ENCODE results near the gene NUDT22. TPM values are rescaled to one million over a fixed set of nuclear protein-coding genes. Genes with fewer than 3 reads are reported as not detected.

The NUDT22 gene
- total RNA-seq, 1 donor from 2014 or later, result 158 TPM

GRCh38 chr11:64249038-64249437 is 23.0 kb downstream of the NUDT22 start:
- Histone ChIP-seq H3K27me3 (no peaks in the 10 kb centered on the region), H3K9me3 (no peaks in the 10 kb centered on the region), H3K27ac (no peak overlapping the region), H3K36me3 (peaks cover 2 to 4% of the 10 kb centered on the region in 2 donors), H3K4me3 (no peak overlapping the region), H3K4me1 (peaks cover 22 to 34% of the 10 kb centered on the region in 2 donors)
- intact Hi-C loops (cut with DNase I), result no loop called here
- no peak for DNase-seq (ENCODE audit: low spot score in 2 of 2)
- TF ChIP-seq CTCF (IDR thresholded peaks at IDR 0.05), result no peak

GRCh38 chr11:64249563-64250414 is 23.7 kb downstream of the NUDT22 start:
- DNase-seq (ENCODE audit: low spot score in 2 of 2), result no peak
- Histone ChIP-seq H3K27ac (no peak overlapping the region), H3K4me1 (peaks cover 22 to 32% of the 10 kb centered on the region in 2 donors), H3K36me3 (peaks cover 5 to 6% of the 10 kb centered on the region in 2 donors), H3K4me3 (no peak overlapping the region), H3K9me3 (no peaks in the 10 kb centered on the region), H3K27me3 (no peaks in the 10 kb centered on the region)
- intact Hi-C loops (cut with DNase I), result no loop called here
- no peak for TF ChIP-seq CTCF (IDR thresholded peaks at IDR 0.05)

- Histone ChIP-seq H3K9me3 (no peaks in the 10 kb centered on the region), H3K27me3 (no peaks in the 10 kb centered on the region), H3K27ac (peak overlapping the region in 1 of 2 donors; percentile 20), H3K4me1 (peaks cover 19 to 29% of the 10 kb centered on the region in 2 donors), H3K36me3 (peaks cover 12 to 13% of the 10 kb centered on the region in 2 donors), H3K4me3 (peak overlapping the region; percentile 74 to 86)
- DNase-seq (ENCODE audit: low spot score in 2 of 2), result no peak
- no peak for TF ChIP-seq CTCF (IDR thresholded peaks at IDR 0.05)
- intact Hi-C loops (cut with DNase I), result loop anchor here (1.0 kb wide), 2 partner anchors 19 to 54 kb away; no protein-coding TSS in a partner anchor
Measured at GRCh38 chr11:64250415-64251015, 24.4 kb downstream of the NUDT22 start.

GRCh38 chr11:64251016-64251752 is 25.1 kb downstream of the NUDT22 start, which contains the start of gene PLCB3:
PLCB3 (plus strand) TSS chr11:64251530; CDS start chr11:64251650, 120 bp downstream.
- no peak for DNase-seq (ENCODE audit: low spot score in 2 of 2)

More at GRCh38 chr11:64251016-64251752, 25.1 kb downstream of the NUDT22 start, which contains the start of gene PLCB3:
- peaks cover 17 to 19% of the 10 kb centered on the region in 2 donors for H3K36me3 ChIP-seq
- intact Hi-C loops (cut with DNase I), result loop anchor here (1.0 kb wide), 2 partner anchors 18 to 53 kb away; no protein-coding TSS in a partner anchor
- H3K4me1 ChIP-seq, result peaks cover 15 to 29% of the 10 kb centered on the region in 2 donors
- peak within 1 kb of the TSS; percentile 74 to 86 for H3K4me3 ChIP-seq
- H3K27me3 ChIP-seq, result no peaks in the 10 kb centered on the region
- H3K9me3 ChIP-seq, result no peaks in the 10 kb centered on the region
- H3K27ac ChIP-seq, result peak within 1 kb of the TSS; percentile 53 to 68
- peak; percentile 67 to 82 (median 73) for TF ChIP-seq CTCF (IDR thresholded peaks at IDR 0.05)

Data from ascending aorta (tissue), 2 donors.